Cardiac ventricle fibroblast (primary cell): ENCODE data around the gene IL23R. TPM values are rescaled to one million over a fixed set of nuclear protein-coding genes. Genes with fewer than 3 reads are reported as not detected.

Source experiments
- total RNA-seq: library from RNA; depleted of rRNA; stranded (reverse); fragments of >200 nt; gene quantifications from 2 replicates; pipeline ENCODE4 v1.2.3, GENCODE V29; 2015

Gene IL23R
- total RNA-seq = not detected in 2 replicates

GRCh38 chr1:67166196-67166595 is at the start of gene IL23R:
TSS of gene IL23R (plus strand) at chr1:67166454. CDS start at chr1:67168121, 1,667 bp downstream.

GRCh38 chr1:67134695-67135094 is 31.6 kb upstream of the IL23R start, which contains the start of gene C1orf141:
TSS of gene C1orf141 (minus strand) at chr1:67134970. CDS start at chr1:67127240, 7,730 bp downstream.

GRCh38 chr1:67307251-67308060 is 141.2 kb downstream of the IL23R start, which contains the start of gene IL12RB2:
TSS of gene IL12RB2 (plus strand) at chr1:67307873. CDS start at chr1:67320369, 12,496 bp downstream.

Other genes starting within 250 kb of the IL23R start
- 1.8 and 3.7 TPM in 2 replicates for gene DNAI4, start 241.6 kb upstream of the IL23R start, total RNA-seq
- 17.5 and 19.7 TPM in 2 replicates for gene MIER1, start 241.5 kb upstream of the IL23R start, total RNA-seq
- gene SLC35D1, start 112.3 kb upstream of the IL23R start, total RNA-seq = 6.9 and 8.2 TPM in 2 replicates
- not detected in 2 replicates for gene C1orf141, start 31.5 kb upstream of the IL23R start, total RNA-seq
- not detected in 2 replicates for gene IL12RB2, start 141.4 kb downstream of the IL23R start, total RNA-seq